Neural crest cell (in vitro differentiated cells): ENCODE measurements around the gene FEM1B. TPM values are rescaled to one million over a fixed set of nuclear protein-coding genes. Genes with fewer than 3 reads are reported as not detected.

ENCODE experiments used
- DNase-seq: peaks from one replicate; pipeline ENCODE4 v3.0.0; 2021; ENCODE audit warnings: low read depth, mixed read lengths, low spot score
- H3K27ac Mint-ChIP-seq: one replicate; pipeline ENCODE4 v1.8.0; 2021; ENCODE audit warnings: mild to moderate bottlenecking, mixed read lengths; ENCODE audit not compliant: unreplicated experiment
- H3K27me3 Mint-ChIP-seq: 2 replicates; pipeline ENCODE4 v1.8.0; 2021; ENCODE audit warnings: low read depth, mild to moderate bottlenecking, mixed read lengths
- H3K36me3 Mint-ChIP-seq: 2 replicates; pipeline ENCODE4 v1.8.0; 2021; ENCODE audit warnings: low read depth, mild to moderate bottlenecking, mixed read lengths
- H3K4me1 Mint-ChIP-seq: 2 replicates; pipeline ENCODE4 v1.8.0; 2021; ENCODE audit warnings: mixed read lengths
- H3K4me3 Mint-ChIP-seq: one replicate; pipeline ENCODE4 v1.8.0; 2021; ENCODE audit warnings: mild to moderate bottlenecking, mixed read lengths
- H3K9me3 Mint-ChIP-seq: 2 replicates; pipeline ENCODE4 v1.8.0; 2021; ENCODE audit warnings: mixed read lengths
- long read RNA-seq: library from polyadenylated mRNA; unstranded; transcript quantifications from one replicate; pipeline ENCODE4 v2.0.0, GENCODE V29; 2020
- total RNA-seq: library from RNA; stranded (reverse); gene quantifications from 2 replicates; pipeline ENCODE4 v1.2.1, GENCODE V29; 2021
- TF ChIP-seq, protein P1 (sequence below): fragments of 200-600 bp; sonication (generic); conservative IDR thresholded peaks from 2 replicates; pipeline ENCODE4 v1.5.0; 2021; ENCODE audit warnings: antibody characterized with exemption, mild to moderate bottlenecking

The FEM1B gene
- total RNA-seq = 61.4 and 67.0 TPM in 2 replicates
- long read RNA-seq, partial matches to known transcripts = 0 of 15 reads
- long read RNA-seq, other reads (novel, unspliced or antisense) = 15 of 15 reads

DNA sequence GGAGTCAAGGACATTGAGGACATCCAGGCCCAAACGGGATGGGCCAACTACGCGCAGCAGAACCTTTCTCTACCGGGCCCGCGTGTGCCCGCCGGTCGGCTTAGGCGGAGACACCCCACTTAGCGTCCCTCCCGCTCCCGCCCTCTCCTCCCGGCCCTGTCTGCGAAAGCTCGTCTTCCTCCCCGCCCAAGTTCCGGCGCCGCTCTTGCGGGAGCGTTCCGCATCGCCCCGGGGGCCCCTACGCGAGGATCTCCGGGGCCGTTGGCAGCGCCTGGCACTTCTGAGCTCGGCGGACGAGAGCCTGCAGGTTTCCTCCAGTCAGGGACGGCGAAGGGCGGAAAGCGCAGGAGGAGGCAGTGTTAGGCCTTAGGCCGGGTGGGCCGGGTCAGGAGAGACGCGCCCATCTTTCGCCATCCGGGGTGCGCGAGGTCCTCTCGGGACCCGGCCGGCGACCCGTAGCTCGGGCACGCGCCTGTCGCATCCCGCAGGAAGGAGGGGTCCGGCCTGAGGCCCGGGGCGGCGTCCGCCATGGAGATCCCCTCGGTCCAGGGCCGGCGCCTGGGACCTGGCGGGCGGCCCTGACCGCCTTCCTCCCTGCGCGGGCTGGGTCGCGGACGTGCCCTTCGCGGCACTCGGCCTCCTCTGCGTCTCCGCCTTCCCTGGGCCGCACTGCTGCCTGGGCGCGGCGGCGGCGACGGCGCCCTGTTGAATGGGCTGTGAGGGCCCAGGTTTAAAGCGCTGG, at the start of gene FEM1B:
TSS of gene FEM1B (plus strand) at position 143 of the 742 bp plus-strand sequence. CDS start 673 bp downstream, outside the sequence.
- no peaks in the 10 kb centered on the region for H3K9me3 Mint-ChIP-seq
- H3K4me3 Mint-ChIP-seq = peak within 1 kb of the TSS; percentile 96
- peaks cover 54% of the 10 kb centered on the region for H3K4me1 Mint-ChIP-seq
- H3K27me3 Mint-ChIP-seq = no peaks in the 10 kb centered on the region
- no peaks in the 10 kb centered on the region for H3K36me3 Mint-ChIP-seq
- DNase-seq = peak; percentile 75
- H3K27ac Mint-ChIP-seq = peak within 1 kb of the TSS; percentile 98
- TF ChIP-seq, protein P1, sequence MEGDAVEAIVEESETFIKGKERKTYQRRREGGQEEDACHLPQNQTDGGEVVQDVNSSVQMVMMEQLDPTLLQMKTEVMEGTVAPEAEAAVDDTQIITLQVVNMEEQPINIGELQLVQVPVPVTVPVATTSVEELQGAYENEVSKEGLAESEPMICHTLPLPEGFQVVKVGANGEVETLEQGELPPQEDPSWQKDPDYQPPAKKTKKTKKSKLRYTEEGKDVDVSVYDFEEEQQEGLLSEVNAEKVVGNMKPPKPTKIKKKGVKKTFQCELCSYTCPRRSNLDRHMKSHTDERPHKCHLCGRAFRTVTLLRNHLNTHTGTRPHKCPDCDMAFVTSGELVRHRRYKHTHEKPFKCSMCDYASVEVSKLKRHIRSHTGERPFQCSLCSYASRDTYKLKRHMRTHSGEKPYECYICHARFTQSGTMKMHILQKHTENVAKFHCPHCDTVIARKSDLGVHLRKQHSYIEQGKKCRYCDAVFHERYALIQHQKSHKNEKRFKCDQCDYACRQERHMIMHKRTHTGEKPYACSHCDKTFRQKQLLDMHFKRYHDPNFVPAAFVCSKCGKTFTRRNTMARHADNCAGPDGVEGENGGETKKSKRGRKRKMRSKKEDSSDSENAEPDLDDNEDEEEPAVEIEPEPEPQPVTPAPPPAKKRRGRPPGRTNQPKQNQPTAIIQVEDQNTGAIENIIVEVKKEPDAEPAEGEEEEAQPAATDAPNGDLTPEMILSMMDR = no peak

DNA sequence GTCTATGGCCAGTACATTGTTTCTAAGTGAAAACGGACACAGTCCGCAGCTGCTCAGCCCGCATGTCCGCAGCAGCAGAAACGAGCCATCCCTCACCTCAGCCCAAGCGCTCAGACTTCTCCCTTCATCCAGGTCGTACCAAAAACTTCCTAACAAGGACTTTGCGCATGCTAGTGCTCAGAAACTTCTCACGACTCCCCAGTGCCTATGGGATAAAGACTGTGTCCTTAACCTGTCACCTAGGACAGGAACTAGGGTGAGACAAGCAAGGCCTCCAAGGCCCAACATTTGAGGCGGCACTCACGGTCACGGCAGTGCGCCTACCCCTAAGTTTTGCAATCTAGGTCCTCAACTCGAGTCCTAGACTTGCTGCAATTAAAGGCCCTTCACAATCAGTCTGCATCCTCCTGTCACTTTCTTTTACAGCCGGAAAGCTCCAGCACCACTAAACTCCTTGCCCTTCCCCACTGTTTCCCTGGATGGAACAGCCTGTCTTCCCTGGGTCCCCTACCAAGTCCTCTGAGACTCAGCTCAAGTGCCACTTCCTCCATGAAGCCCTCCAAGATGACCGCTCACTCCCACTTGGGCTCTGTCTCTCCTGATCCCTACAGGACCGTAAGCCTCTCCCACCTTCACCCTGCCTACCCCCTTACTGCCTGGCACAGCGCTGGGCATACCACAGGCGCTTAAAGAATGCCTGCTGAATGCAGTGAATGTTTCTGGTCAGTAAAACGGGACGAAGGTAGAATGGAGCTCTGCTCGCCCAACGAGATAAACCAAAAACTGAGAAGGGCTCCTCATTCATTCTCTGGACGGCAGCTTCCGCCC, 49.2 kb upstream of the FEM1B start:
- DNase-seq = no peak
- Mint-ChIP-seq H3K27ac (peak overlapping the region; percentile 93), H3K9me3 (no peaks in the 10 kb centered on the region), H3K4me1 (peaks cover 50% of the 10 kb centered on the region), H3K27me3 (no peaks in the 10 kb centered on the region), H3K36me3 (peaks cover 6% of the 10 kb centered on the region), H3K4me3 (peak overlapping the region; percentile 92)
- TF ChIP-seq, protein P1 = no peak

DNA sequence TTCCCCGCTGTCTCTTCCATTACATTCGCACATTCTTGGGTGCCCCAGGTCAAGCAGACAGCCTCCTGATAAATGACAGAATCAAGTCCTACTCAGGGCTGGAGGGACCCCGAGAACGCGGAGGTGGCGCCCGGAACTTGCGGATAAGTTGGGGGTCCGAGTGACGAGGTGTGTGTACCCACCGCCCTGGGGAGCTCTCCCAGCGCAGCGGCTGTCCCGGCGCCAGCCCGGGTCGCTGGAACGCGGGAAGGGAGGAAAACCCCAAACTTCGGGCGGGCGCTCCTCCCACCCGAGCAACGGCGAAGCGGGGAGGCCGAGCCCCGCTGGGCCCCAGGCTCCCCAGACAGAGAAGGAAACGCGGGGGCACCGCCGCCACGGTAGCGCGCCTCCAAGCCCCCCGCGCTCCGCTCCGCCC, 48.6 kb upstream of the FEM1B start:
- Mint-ChIP-seq H3K4me1 (peaks cover 50% of the 10 kb centered on the region), H3K27me3 (no peaks in the 10 kb centered on the region), H3K27ac (peak overlapping the region; percentile 93), H3K36me3 (peaks cover 6% of the 10 kb centered on the region), H3K4me3 (peak overlapping the region; percentile 92), H3K9me3 (no peaks in the 10 kb centered on the region)
- TF ChIP-seq, protein P1 = no peak
- DNase-seq = no peak

GRCh38 chr15:68229386-68230156, 48.0 kb upstream of the FEM1B start, which contains the start of gene CLN6:
CLN6 (minus strand) TSS chr15:68229728; CDS start chr15:68229584, 144 bp downstream.
- Mint-ChIP-seq H3K4me1 (peaks cover 49% of the 10 kb centered on the region), H3K4me3 (peak within 1 kb of the TSS; percentile 94), H3K27me3 (no peaks in the 10 kb centered on the region), H3K9me3 (no peaks in the 10 kb centered on the region), H3K36me3 (peaks cover 3% of the 10 kb centered on the region), H3K27ac (peak within 1 kb of the TSS; percentile 93)
- DNase-seq = peak; percentile 73
- TF ChIP-seq, protein P1 = no peak
